GM19035 (cell line): ENCODE measurements around the gene ATXN10.
"Not testable (repeated sequence)": the region's sequence is repeated elsewhere in the genome, so short reads cannot be mapped to it uniquely, and the experiment has no call there.

Experiments used
- ATAC-seq: cut with Tn5 transposase; IDR thresholded peaks from one replicate; pipeline ENCODE4 v1.9.1; 2021; ENCODE audit not compliant: unreplicated experiment

ATXN10 gene

GRCh38 chr22:45678961-45679912 lies 7.6 kb downstream of the ATXN10 start:
- no peak for ATAC-seq

DNA sequence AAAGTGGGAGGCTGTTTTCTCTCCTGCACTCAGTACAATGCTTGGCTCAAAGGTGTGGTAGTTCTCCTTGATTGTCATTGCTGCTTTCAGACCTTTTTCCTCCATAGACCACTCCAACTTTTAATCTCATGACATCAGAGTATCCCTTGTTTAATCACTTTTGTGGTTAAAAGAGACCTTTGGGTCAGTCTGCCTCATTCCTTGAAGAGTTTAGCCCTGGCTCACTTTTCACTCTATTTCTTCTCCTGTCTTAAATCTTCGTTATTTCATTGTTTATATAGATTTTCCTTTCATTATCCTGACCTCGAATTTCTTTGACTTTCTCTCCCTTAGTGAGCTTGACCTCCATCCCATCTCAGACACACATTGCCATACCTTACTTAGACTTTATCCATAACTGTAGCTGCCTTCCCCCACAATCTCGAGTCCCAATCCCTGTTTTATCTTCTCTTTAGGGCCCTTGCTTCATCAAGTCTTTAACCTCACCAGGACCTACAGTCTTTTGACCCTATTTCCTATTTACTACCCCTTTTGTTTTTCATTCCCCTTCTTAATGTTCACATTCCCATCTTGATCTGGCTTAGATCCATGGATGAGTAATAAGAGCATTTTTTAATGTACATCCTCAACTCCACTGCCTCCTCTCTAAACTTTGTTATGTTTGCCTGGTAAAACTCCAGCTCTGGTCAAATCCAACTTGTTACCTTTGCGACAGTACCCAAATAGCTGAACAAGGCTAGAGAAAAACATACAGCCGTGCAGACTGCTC lies 9.5 kb downstream of the ATXN10 start:
- no peak for ATAC-seq

- ATAC-seq: no peak
Observed at GRCh38 chr22:45682064-45682463, 10.4 kb downstream of the ATXN10 start.

DNA sequence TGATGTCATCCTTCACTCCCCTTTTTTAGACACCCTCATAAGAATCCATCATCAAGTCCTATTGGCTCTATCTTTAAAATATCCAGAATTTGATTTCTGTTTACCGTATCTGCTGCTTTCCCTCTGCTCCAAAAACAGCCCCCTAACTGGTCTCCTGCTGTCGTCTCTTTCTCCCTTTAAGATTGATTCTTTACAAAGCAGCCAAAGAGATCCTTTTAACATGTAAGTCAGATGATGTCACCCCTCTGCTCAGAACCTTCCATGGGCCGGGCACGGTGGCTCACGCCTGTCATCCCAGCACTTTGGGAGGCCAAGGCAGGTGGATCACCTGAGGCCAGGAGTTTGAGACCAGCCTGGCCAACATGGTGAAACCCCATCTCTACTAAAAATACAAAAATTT lies 11.1 kb downstream of the ATXN10 start:
- not testable (repeated sequence) for ATAC-seq

DNA sequence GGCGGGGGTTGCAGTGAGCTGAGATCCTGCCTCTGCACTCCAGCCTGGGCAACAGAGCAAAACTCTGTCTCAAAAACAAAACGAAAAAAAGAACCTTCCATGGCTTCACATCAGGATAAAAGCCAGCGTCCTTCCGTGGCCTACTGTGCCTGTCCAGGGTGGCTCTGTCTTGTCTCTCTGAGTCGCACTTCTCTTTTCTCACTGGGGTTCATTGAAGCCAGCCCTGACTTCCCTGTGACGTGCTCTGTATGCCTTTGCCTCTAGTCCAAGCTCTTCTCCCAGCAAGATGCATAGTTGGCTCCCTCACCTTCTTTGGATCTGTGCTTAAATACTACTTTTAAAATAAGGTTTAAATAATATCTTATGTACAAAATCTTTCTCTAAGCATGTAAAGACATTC lies 11.6 kb downstream of the ATXN10 start:
- ATAC-seq: no peak

DNA sequence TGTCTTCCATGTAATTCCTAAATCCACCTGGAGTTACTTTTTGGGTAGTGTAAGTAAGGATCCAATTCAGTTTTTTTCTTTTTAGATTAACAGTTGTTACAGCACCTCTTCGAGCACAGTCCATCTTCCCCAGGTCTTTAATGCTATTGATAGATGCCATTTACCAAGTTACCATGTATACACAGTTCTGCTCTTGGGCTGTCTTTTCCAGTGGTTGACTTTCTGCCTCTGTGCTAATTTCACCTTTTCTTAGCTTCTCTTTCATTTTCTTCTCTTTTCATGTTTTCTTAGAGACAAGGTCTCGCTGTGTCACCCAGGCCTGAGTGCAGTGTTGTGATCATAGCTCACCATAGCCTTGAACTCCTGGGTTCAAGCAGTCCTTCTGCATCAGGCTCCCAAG lies 12.0 kb downstream of the ATXN10 start:
- no peak for ATAC-seq

DNA sequence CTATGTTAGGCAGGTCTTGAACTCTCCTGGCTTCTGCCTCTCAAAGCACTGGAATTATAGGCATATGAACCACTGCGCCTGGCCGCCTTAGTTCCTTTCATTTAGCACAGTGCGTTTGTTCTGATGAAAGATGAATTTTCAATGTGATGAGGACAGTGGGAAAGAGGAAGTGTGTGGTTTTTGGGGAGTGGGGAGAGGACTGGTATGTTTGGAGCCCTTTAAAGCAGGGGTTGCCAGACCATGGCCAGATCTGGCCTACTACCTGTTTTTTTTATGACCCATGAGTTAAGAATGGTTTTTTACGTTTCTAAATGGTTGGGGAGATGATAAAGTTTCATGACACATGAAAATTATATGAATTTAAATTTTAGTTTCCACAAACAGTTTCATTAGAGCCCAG lies 12.5 kb downstream of the ATXN10 start:
- no peak for ATAC-seq

DNA sequence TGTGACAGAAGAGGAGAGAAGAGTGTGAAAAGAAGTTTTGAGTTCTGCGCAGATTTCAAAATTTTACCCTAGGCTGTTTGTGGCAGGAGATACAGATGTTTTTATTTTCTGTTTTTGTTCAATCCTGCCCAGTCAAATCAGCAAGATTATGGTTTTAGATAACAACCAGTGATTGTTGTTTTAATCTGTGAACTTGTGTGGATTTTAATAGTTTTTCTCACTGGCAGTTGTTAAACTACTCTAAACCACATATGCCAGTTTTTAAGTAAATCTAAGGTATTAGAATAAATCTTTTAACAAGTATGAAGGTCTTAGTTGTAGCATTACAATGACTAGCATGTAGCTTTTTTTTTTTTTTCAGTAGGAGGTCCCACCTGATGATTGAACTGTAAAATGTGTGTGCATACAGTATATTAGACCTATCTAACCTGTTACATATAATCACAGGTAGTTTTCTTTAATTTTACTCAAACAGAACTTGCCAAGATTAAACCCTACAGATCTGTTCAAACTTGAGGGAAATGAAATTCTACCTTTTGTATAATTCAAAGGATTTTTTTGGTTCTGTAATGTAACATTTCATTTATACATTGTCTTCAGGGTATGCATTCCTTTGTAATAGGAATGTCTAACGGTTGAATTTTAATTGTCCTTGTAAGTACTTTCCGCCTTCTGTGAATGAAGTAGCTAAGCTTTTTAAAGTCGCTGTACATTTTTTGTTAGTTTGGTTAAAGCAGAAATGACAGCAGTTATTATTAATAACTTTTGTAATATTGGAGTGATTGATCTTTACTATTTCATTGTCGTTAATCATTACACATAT lies 13.3 kb downstream of the ATXN10 start:
- ATAC-seq: no peak

DNA sequence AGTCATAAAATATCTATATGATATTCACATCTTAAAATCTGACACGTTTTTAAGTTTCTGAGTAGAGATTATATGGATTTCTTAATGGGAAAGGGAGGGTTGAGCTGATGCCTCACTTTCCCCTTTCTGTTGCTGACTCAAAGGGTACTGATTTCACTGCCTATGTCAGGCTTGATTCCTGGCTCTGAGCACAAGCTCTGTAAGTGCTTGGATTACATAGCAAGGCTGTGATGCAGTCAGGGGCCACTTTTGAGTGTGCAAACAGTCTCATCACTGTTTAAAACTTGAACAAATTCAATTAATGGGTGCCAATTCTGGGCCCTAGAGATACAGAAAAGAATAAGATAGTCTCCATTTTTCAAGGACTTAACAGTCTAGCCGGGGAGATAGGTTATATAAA lies 14.4 kb downstream of the ATXN10 start:
- ATAC-seq: no peak

GRCh38 chr22:45686836-45687235 lies 15.2 kb downstream of the ATXN10 start:
- ATAC-seq: no peak

DNA sequence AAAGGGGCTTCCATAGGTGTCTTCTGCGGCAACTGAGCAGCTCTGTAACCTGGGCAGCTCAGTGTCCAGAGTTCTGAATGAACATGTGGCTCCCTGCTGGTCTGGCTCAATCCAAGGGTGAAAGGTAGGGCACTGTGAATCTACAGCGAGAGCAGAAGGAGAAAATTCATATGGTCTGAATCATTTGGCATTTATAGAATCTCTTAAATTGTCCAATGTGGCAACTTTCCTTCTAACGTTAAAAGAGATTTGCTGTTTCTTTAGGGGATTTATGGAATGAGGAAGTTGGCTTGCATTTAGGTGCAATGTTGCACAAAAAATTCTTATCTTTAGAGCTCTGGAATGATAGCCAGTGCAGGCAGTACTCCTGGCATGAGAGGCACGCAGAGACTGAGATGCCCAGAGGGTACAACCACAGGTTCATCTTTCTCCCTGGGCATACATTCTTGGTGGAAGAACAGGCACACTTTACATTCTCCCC lies 17.0 kb downstream of the ATXN10 start:
- ATAC-seq: no peak

- no peak for ATAC-seq
Observed at GRCh38 chr22:45689211-45689610, 17.6 kb downstream of the ATXN10 start.

- no peak for ATAC-seq
Observed at GRCh38 chr22:45690008-45690407, 18.4 kb downstream of the ATXN10 start.

DNA sequence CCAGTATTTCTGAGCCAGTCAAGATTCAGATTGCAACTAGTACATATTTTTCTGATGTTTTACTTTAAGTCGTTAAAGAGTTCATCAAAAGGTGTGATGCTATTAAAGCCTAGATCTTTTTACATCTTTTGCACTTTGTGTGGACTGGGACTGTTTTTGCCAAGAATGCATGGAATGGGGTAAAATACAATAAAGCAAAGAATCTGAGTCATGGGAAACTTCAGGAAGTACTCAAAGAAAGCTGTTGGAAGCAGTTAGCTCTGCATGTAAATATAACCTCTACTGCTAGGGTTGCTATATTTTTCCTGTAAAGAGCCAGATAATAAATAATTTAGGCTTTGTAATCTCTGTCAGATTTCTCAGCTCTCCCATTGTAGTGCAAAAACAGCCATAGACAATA lies 20.9 kb downstream of the ATXN10 start:
- ATAC-seq: no peak

GRCh38 chr22:45693835-45694234 lies 22.2 kb downstream of the ATXN10 start:
- ATAC-seq: no peak

GRCh38 chr22:45696227-45696626 lies 24.6 kb downstream of the ATXN10 start:
- no peak for ATAC-seq

GRCh38 chr22:45698094-45698493 lies 26.5 kb downstream of the ATXN10 start:
- ATAC-seq: no peak

DNA sequence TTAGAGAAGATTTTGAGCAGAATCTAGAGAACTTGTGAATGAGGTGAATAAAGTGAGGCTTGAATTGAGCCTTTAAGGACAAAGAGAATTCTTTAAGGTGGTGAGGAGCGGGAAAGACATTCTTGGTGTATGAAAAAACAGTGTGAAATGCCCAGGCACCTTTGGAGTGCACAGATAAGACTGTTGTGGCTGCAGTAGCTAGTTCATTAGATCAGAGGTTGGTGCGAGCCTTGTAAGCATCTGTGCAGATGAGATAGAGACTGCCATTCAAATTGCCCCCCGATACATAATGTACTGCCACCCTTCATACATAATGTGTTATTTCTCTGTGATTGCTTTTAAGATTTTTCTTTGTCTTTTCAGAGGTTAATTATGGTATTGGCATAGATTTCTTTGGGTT lies 31.3 kb downstream of the ATXN10 start:
- ATAC-seq: no peak

DNA sequence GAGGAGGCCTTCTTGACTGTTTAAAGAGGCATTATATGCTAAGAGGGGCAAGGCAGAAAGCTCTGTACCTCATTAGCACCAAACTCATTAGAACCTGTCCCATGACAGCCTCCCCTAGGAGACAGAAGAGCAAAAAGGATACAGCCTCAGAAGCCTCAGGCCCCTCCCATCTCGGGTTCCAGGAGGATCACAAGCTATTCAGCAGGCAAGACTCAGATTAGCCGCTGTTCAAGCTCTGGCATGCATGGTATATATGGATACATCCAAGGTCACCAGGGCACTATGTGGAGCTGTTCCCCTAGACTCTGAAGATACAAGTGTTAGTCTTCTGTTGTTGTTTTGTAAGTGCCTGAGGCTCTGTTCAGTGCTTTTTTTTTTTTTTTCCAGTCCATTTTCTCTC lies 32.1 kb downstream of the ATXN10 start:
- ATAC-seq: no peak

DNA sequence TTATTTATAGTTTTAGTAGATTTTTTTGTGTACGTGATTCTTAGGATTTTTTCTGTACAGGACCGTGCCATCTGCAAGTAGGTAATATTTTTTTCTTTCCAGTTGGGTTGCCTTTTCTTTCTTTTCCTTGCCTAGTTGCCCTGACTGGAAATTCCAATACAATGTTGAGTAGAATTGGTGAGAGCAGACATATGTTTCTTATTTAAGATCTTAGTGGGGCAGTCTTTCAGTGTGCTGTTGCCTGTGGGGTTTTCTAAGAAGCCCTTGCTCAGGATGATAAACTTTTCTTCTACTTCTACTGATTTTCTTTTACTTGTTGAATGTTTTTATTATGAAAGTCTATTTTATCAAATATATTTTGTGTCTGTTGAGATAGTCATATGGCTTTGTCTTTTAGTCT lies 33.0 kb downstream of the ATXN10 start:
- ATAC-seq: no peak

DNA sequence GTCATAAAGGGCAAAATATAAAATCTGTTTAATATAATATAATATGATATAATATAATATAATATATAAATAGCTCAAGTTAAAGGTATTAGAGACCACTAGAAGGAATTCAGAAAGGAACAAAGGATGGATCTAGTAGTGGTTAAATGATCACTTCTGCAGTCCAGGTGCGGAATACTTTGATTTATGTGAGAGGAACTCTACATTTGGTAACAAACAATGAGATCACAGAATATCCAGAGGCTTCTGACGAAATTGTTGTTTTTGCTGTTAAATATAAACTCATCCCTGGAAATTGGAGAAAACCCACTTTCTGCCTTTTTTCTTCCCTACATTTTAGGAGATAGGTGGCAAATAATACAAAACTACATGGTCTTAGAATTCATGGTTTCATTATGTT lies 36.0 kb downstream of the ATXN10 start:
- no peak for ATAC-seq
